Ascending aorta (tissue), 2 donors: Measurements from ENCODE around the gene SLC17A9. TPM values are rescaled to one million over a fixed set of nuclear protein-coding genes. Genes with fewer than 3 reads are reported as not detected.

Source experiments
- DNase-seq, 2 donors: peaks; one replicate each; pipeline ENCODE4 v3.0.0-alpha.2; 2019; ENCODE audit warnings: low spot score in 2 of 2
- H3K27ac ChIP-seq, 2 donors: fragments of 200-600 bp; sonication (generic); one replicate each; pipeline ENCODE4 v1.5.1; 2016 to 2017; ENCODE audit warnings: mild to moderate bottlenecking in 1 of 2
- H3K27me3 ChIP-seq: fragments of 200-600 bp; sonication (generic); one replicate; pipeline ENCODE4 v1.5.1; 2017
- H3K36me3 ChIP-seq, 2 donors: fragments of 200-600 bp; sonication (generic); one replicate each; pipeline ENCODE4 v1.5.1; 2016
- H3K4me1 ChIP-seq, 2 donors: fragments of 200-600 bp; sonication (generic); one replicate each; pipeline ENCODE4 v1.5.1; 2016 to 2017; ENCODE audit warnings: mild to moderate bottlenecking in 1 of 2
- H3K4me3 ChIP-seq, 2 donors: fragments of 200-600 bp; sonication (generic); one replicate each; pipeline ENCODE4 v1.5.1; 2016 to 2017; ENCODE audit warnings: mild to moderate bottlenecking in 1 of 2
- H3K9me3 ChIP-seq, 2 donors: fragments of 200-600 bp; sonication (generic); one replicate each; pipeline ENCODE4 v1.5.1; 2016
- intact Hi-C: fragments of 100-400 bp; cut with DNase I; formaldehyde crosslinking; loops from one replicate; pipeline ENCODE4 v1.15.1; 2023
- total RNA-seq: library from RNA; depleted of rRNA; stranded (reverse); fragments of >200 nt; gene quantifications from one replicate; pipeline ENCODE4 v1.1.0, GENCODE V29; 2016
- TF ChIP-seq, protein P1 (sequence below), 3 experiments: fragments of 200-600 bp in 2 of 3; fragments of 450-650 bp in 1 of 3; sonication (generic) in 2 of 3; IDR thresholded peaks; one replicate each; pipeline ENCODE4 v1.5.1; 2016 to 2019; ENCODE audit warnings: antibody characterized with exemption in 3 of 3, mild to moderate bottlenecking in 1 of 3, moderate library complexity in 1 of 3

The SLC17A9 gene
- total RNA-seq, 1 donor from 2014 or later, result 30.0 TPM

DNA sequence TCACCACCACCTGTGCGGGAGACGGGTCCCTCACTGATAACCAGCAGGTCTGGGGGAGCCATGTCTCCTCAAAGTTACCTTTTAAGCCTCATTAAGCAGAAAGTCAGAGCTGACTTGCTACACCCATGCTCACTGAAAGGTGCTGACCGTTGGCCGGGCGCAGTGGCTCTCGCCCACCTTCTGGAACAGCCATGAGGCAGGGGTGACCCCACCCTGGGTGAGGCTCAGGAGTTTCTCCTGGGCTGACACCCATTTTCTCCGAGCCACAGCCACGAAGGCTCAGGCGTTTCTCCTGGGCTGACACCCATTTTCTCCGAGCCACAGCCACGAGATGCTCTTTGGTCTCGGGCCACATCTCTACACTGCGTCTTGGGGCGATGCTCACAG, 44.1 kb downstream of the SLC17A9 start:
- H3K27ac ChIP-seq, result no peak overlapping the region

DNA sequence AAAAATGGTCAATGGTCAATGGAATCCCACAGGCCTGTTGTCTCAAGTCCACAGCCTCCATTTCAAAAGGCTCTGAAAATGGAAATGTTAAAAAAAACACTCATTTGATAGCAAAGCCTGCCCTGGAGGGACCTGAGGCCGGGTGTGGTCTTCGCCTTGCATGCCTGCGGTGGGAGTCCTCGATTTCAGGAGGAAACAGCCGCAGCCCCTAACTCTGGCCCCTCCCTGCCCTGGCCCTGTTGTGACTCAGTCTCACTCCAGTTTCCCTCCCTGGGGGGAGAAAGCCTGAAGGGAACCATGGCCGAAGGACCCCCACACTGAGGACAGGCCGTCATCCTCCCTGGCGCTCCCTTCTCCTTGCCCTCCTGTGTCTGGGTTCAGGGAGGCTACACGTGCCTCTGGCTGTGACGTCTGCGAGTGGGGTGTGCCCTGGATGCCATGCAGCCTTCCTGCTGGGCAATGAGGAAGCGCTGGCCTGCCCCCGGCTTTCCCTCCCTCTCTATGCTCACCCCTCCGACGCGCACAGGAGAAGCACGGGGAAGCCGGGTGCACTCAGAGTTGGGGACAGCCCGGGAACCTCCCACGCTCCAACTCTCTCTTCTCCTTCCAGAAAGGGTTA, 45.0 kb downstream of the SLC17A9 start:
- intact Hi-C loops, result no loop called here
- H3K4me3 ChIP-seq, result no peak overlapping the region
- no peaks in the 10 kb centered on the region for H3K27me3 ChIP-seq
- H3K4me1 ChIP-seq, result no peaks in the 10 kb centered on the region
- no peak overlapping the region for H3K27ac ChIP-seq
- no peaks in the 10 kb centered on the region for H3K9me3 ChIP-seq
- DNase-seq, result no peak
- H3K36me3 ChIP-seq, result no peaks in the 10 kb centered on the region
- TF ChIP-seq, protein P1, sequence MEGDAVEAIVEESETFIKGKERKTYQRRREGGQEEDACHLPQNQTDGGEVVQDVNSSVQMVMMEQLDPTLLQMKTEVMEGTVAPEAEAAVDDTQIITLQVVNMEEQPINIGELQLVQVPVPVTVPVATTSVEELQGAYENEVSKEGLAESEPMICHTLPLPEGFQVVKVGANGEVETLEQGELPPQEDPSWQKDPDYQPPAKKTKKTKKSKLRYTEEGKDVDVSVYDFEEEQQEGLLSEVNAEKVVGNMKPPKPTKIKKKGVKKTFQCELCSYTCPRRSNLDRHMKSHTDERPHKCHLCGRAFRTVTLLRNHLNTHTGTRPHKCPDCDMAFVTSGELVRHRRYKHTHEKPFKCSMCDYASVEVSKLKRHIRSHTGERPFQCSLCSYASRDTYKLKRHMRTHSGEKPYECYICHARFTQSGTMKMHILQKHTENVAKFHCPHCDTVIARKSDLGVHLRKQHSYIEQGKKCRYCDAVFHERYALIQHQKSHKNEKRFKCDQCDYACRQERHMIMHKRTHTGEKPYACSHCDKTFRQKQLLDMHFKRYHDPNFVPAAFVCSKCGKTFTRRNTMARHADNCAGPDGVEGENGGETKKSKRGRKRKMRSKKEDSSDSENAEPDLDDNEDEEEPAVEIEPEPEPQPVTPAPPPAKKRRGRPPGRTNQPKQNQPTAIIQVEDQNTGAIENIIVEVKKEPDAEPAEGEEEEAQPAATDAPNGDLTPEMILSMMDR (IDR thresholded peaks at IDR 0.05), result no peak

More for the DNA sequence above, 44.1 kb downstream of the SLC17A9 start:
- no peaks in the 10 kb centered on the region for H3K4me1 ChIP-seq
- no peaks in the 10 kb centered on the region for H3K36me3 ChIP-seq
- H3K27me3 ChIP-seq, result no peaks in the 10 kb centered on the region
- TF ChIP-seq, protein P1 (IDR thresholded peaks at IDR 0.05), result no peak
- H3K4me3 ChIP-seq, result no peak overlapping the region
- no peaks in the 10 kb centered on the region for H3K9me3 ChIP-seq
- DNase-seq, result no peak
- intact Hi-C loops, result no loop called here

DNA sequence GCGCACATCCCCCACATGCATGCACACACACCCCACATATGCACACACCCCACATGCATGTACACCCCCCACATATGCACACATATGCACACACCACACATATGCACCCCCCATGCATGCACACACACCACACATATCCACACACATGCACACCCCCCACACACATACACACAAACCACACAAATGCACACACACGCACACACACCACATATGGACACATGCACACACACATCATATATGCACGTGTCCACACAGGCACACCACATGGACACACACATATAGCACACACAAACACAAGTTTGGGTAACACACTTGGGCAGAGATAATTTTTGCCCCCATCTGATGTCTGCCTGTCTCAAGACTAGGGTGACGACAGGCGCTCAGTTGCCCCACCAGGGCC, 45.9 kb downstream of the SLC17A9 start:
- Histone ChIP-seq H3K4me3 (no peak overlapping the region), H3K36me3 (no peaks in the 10 kb centered on the region), H3K27ac (no peak overlapping the region), H3K4me1 (no peaks in the 10 kb centered on the region), H3K27me3 (no peaks in the 10 kb centered on the region), H3K9me3 (no peaks in the 10 kb centered on the region)
- no peak for DNase-seq
- intact Hi-C loops, result no loop called here
- TF ChIP-seq, protein P1 (IDR thresholded peaks at IDR 0.05), result no peak

DNA sequence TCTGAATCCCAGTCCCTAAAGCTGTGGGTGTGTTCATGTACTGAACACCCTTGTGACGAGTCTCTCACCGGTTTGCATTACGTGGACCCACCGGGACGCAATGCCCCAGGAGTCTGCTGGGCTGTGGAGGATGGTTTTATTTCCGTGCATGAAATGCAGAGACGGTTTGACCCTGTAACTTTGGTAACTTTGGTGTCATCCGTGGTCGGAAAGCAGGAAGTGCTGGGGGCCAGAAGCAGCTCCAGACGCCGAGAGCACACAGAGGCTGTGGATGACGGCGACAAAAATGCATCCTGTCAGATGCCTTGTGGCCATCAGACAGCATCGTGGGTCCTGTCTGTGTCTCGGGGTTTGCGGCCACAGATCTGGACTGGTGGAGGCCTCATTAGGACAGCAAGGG, 47.1 kb downstream of the SLC17A9 start:
- Histone ChIP-seq H3K36me3 (no peaks in the 10 kb centered on the region), H3K4me1 (no peaks in the 10 kb centered on the region), H3K4me3 (no peak overlapping the region), H3K9me3 (no peaks in the 10 kb centered on the region), H3K27ac (no peak overlapping the region), H3K27me3 (no peaks in the 10 kb centered on the region)
- no peak for DNase-seq
- intact Hi-C loops, result no loop called here
- TF ChIP-seq, protein P1 (IDR thresholded peaks at IDR 0.05), result no peak

DNA sequence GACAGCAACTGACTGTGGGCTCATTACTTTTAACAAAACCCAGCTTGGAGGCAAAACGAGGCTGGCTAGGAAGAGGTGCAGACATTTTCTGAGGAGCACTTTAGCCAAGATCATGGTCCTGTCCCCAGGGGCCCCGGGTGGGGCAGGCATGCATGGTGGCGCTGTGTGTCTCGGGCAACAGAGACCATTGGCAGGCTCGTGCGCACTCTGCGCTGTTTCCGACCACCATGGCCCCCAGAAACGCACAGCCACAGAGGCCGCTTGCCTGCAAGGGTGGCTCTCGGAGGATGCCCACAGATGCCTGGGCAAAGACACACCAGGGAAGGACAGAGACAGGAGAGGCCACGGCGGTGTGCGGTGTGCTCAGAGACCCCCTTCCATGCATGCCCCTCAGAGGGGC, 47.5 kb downstream of the SLC17A9 start:
- Histone ChIP-seq H3K36me3 (no peaks in the 10 kb centered on the region), H3K27ac (no peak overlapping the region), H3K4me3 (no peak overlapping the region), H3K9me3 (no peaks in the 10 kb centered on the region), H3K4me1 (no peaks in the 10 kb centered on the region), H3K27me3 (peaks cover 4% of the 10 kb centered on the region)
- TF ChIP-seq, protein P1 (IDR thresholded peaks at IDR 0.05), result no peak
- no peak for DNase-seq
- intact Hi-C loops, result no loop called here

DNA sequence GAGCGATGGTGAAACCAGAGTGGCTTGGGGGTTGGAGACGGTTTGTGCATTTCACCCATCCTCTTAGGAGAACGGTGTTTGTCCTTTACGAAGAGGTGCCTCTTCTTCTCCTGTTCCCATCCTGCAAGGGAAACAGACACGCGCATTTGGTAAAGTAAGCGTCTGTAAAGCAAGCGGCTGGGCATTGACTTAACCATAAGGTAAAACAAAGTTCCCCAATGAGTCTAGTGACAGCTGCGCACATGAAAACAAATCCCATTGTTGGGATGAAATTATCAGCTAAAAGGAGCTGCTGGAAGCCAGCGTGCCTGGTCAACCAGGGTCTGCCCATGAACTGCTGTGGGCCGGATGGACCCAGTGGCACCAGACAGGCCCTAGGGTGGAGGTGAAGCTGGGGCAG, 48.4 kb downstream of the SLC17A9 start:
- no peaks in the 10 kb centered on the region for H3K36me3 ChIP-seq
- TF ChIP-seq, protein P1 (IDR thresholded peaks at IDR 0.05), result no peak
- DNase-seq, result no peak
- H3K4me3 ChIP-seq, result no peak overlapping the region
- no peaks in the 10 kb centered on the region for H3K4me1 ChIP-seq
- H3K27me3 ChIP-seq, result peaks cover 12% of the 10 kb centered on the region
- no peak overlapping the region for H3K27ac ChIP-seq
- intact Hi-C loops, result no loop called here
- no peaks in the 10 kb centered on the region for H3K9me3 ChIP-seq
